Measurements from ENCODE around the gene PRDM12.

The PRDM12 gene

DNA sequence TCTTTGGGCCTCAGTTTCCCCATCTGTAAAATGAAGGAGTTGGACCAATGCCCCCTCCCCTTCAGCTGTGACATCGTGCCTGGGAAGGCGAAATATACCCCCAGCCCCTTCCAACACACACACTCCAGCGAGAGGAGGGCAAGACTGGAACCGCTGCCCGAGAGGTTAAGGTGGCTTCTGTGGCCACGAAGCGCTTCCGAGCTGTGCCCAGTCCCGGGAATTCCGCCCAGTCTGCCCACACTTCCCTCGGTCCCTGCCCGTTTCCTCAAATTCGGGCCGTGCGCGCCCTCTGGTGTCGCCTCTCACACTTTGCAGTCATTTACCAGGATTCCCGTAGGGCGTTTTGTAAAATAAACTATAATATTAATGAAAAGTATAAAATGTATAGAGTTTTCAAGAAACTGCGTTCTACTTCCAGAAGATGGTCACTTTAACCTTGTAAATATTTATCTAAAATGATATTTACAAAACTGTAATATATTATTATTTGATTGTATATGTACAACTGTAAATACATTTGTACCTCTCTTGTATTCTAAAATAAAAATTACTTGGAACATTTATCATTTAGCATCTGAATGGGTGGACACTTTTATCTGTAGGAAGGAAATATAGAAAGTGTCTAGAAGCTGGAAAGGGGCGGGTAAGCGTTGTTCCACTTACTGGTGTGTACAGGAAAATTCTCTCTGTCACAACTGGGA, 18.2 kb downstream of the PRDM12 start:
- no peaks in the 10 kb centered on the region; the same call in 1 of the 2 replicates for H3K4me1 ChIP-seq (ENCODE audit: control insufficient read depth, insufficient read depth, low read length)
- no peaks in the 10 kb centered on the region for H3K9me3 ChIP-seq (ENCODE audit: control insufficient read depth, insufficient read depth, low read depth, low read length)
- no peaks in the 10 kb centered on the region for H3K36me3 ChIP-seq (ENCODE audit: control insufficient read depth in 2 of 2, insufficient read depth in 1 of 2, low read length in 2 of 2)
- peak overlapping the region; percentile 8 for H3K4me3 ChIP-seq (ENCODE audit: low read depth, low read length)
- ChIA-PET CTCF (interaction anchor here (0.5 to 15.8 kb wide), 49 partner anchors 9 to 575 kb away, joined by 3 to 305 read pairs (median 4); partner anchors contain the start of gene EXOSC2), POLR2A (interaction anchor here (0.7 to 3.1 kb wide), 4 partner anchors 10 to 302 kb away, joined by 5 to 10 read pairs (median 8); partner anchors contain the start of gene EXOSC2)
- H3K27ac ChIP-seq (ENCODE audit: extremely low read depth, low read depth, low read length) = no peak overlapping the region
- TF ChIP-seq, protein P1, sequence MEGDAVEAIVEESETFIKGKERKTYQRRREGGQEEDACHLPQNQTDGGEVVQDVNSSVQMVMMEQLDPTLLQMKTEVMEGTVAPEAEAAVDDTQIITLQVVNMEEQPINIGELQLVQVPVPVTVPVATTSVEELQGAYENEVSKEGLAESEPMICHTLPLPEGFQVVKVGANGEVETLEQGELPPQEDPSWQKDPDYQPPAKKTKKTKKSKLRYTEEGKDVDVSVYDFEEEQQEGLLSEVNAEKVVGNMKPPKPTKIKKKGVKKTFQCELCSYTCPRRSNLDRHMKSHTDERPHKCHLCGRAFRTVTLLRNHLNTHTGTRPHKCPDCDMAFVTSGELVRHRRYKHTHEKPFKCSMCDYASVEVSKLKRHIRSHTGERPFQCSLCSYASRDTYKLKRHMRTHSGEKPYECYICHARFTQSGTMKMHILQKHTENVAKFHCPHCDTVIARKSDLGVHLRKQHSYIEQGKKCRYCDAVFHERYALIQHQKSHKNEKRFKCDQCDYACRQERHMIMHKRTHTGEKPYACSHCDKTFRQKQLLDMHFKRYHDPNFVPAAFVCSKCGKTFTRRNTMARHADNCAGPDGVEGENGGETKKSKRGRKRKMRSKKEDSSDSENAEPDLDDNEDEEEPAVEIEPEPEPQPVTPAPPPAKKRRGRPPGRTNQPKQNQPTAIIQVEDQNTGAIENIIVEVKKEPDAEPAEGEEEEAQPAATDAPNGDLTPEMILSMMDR (tag by site-specific recombination; IDR thresholded peaks at IDR 0.05) = peak; percentile 57; the same call in 1 of the 2 replicates
- TF ChIP-seq, protein P2, sequence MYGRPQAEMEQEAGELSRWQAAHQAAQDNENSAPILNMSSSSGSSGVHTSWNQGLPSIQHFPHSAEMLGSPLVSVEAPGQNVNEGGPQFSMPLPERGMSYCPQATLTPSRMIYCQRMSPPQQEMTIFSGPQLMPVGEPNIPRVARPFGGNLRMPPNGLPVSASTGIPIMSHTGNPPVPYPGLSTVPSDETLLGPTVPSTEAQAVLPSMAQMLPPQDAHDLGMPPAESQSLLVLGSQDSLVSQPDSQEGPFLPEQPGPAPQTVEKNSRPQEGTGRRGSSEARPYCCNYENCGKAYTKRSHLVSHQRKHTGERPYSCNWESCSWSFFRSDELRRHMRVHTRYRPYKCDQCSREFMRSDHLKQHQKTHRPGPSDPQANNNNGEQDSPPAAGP (tag by site-specific recombination; IDR thresholded peaks at IDR 0.05) = no peak; the same call in 1 of the 2 replicates
- TF ChIP-seq ZBTB8A (tag by site-specific recombination; IDR thresholded peaks at IDR 0.05) (peak; percentile 91), IKZF3 (tag by site-specific recombination; IDR thresholded peaks at IDR 0.05) (peak; percentile 84), ZNF335 (tag by site-specific recombination; conservative IDR thresholded peaks at IDR 0.05) (peak; percentile 36), ZNF549 (tag by site-specific recombination; IDR thresholded peaks at IDR 0.05) (no peak), ZNF341 (tag by site-specific recombination; IDR thresholded peaks at IDR 0.05; ENCODE audit: low read depth) (peak; percentile 67), BCL11A (tag by site-specific recombination; IDR thresholded peaks at IDR 0.05; ENCODE audit: low read depth) (0 out of 2 replicates have a peak, but pooled peaks have one; percentile 76), KLF1 (tag by site-specific recombination; IDR thresholded peaks at IDR 0.05) (no peak), ZNF2 (tag by site-specific recombination; IDR thresholded peaks at IDR 0.05) (0 out of 2 replicates have a peak, but pooled peaks have one; percentile 23), ZNF302 (tag by site-specific recombination; IDR thresholded peaks at IDR 0.05; ENCODE audit: low read depth) (no peak), KLF10 (tag by site-specific recombination; IDR thresholded peaks at IDR 0.05) (0 out of 2 replicates have a peak, but pooled peaks have one; percentile 15), BCL11B (tag by site-specific recombination; IDR thresholded peaks at IDR 0.05; ENCODE audit: low read depth) (peak; percentile 70), KLF7 (tag by site-specific recombination; IDR thresholded peaks at IDR 0.05; ENCODE audit: borderline replicate concordance) (0 out of 2 replicates have a peak, but pooled peaks have one; percentile 21), ZNF654 (tag by site-specific recombination; IDR thresholded peaks at IDR 0.05; ENCODE audit: low read depth) (peak; percentile 95), ZNF202 (tag by site-specific recombination; IDR thresholded peaks at IDR 0.05; ENCODE audit: borderline replicate concordance) (no peak), SP7 (tag by site-specific recombination; IDR thresholded peaks at IDR 0.05) (peak; percentile 42; the same call in 1 of the 2 replicates), KLF8 (tag by site-specific recombination; IDR thresholded peaks at IDR 0.05) (peak; percentile 63; the same call in 1 of the 2 replicates), ZNF600 (tag by site-specific recombination; IDR thresholded peaks at IDR 0.05) (peak; percentile 63), GFI1B (tag by site-specific recombination; IDR thresholded peaks at IDR 0.05) (no peak)
- TF ChIP-seq, protein P3, sequence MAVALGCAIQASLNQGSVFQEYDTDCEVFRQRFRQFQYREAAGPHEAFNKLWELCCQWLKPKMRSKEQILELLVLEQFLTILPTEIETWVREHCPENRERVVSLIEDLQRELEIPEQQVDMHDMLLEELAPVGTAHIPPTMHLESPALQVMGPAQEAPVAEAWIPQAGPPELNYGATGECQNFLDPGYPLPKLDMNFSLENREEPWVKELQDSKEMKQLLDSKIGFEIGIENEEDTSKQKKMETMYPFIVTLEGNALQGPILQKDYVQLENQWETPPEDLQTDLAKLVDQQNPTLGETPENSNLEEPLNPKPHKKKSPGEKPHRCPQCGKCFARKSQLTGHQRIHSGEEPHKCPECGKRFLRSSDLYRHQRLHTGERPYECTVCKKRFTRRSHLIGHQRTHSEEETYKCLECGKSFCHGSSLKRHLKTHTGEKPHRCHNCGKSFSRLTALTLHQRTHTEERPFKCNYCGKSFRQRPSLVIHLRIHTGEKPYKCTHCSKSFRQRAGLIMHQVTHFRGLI (tag by site-specific recombination; IDR thresholded peaks at IDR 0.05) = peak; percentile 54; the same call in 1 of the 2 replicates
- TF ChIP-seq, protein P4, sequence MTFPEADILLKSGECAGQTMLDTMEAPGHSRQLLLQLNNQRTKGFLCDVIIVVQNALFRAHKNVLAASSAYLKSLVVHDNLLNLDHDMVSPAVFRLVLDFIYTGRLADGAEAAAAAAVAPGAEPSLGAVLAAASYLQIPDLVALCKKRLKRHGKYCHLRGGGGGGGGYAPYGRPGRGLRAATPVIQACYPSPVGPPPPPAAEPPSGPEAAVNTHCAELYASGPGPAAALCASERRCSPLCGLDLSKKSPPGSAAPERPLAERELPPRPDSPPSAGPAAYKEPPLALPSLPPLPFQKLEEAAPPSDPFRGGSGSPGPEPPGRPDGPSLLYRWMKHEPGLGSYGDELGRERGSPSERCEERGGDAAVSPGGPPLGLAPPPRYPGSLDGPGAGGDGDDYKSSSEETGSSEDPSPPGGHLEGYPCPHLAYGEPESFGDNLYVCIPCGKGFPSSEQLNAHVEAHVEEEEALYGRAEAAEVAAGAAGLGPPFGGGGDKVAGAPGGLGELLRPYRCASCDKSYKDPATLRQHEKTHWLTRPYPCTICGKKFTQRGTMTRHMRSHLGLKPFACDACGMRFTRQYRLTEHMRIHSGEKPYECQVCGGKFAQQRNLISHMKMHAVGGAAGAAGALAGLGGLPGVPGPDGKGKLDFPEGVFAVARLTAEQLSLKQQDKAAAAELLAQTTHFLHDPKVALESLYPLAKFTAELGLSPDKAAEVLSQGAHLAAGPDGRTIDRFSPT (tag by site-specific recombination; IDR thresholded peaks at IDR 0.05) = peak; percentile 98
- TF ChIP-seq, protein P5, sequence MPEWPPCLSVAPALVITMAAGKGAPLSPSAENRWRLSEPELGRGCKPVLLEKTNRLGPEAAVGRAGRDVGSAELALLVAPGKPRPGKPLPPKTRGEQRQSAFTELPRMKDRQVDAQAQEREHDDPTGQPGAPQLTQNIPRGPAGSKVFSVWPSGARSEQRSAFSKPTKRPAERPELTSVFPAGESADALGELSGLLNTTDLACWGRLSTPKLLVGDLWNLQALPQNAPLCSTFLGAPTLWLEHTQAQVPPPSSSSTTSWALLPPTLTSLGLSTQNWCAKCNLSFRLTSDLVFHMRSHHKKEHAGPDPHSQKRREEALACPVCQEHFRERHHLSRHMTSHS (tag by site-specific recombination; IDR thresholded peaks at IDR 0.05) = no peak
- TF ChIP-seq, protein P6, sequence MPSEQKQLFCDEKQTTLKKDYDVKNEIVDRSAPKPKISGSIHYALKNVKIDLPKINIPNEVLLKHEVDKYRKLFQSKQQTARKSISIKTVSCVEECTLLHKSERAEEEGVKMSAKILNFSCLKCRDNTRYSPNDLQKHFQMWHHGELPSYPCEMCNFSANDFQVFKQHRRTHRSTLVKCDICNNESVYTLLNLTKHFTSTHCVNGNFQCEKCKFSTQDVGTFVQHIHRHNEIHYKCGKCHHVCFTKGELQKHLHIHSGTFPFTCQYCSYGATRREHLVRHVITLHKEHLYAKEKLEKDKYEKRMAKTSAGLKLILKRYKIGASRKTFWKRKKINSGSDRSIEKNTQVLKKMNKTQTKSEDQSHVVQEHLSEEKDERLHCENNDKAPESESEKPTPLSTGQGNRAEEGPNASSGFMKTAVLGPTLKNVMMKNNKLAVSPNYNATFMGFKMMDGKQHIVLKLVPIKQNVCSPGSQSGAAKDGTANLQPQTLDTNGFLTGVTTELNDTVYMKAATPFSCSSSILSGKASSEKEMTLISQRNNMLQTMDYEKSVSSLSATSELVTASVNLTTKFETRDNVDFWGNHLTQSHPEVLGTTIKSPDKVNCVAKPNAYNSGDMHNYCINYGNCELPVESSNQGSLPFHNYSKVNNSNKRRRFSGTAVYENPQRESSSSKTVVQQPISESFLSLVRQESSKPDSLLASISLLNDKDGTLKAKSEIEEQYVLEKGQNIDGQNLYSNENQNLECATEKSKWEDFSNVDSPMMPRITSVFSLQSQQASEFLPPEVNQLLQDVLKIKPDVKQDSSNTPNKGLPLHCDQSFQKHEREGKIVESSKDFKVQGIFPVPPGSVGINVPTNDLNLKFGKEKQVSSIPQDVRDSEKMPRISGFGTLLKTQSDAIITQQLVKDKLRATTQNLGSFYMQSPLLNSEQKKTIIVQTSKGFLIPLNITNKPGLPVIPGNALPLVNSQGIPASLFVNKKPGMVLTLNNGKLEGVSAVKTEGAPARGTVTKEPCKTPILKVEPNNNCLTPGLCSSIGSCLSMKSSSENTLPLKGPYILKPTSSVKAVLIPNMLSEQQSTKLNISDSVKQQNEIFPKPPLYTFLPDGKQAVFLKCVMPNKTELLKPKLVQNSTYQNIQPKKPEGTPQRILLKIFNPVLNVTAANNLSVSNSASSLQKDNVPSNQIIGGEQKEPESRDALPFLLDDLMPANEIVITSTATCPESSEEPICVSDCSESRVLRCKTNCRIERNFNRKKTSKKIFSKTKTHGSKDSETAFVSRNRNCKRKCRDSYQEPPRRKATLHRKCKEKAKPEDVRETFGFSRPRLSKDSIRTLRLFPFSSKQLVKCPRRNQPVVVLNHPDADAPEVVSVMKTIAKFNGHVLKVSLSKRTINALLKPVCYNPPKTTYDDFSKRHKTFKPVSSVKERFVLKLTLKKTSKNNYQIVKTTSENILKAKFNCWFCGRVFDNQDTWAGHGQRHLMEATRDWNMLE (tag by site-specific recombination; conservative IDR thresholded peaks at IDR 0.05; ENCODE audit: low read depth) = no peak

Measured in HEK293 (cell line).